ENCODE results near the gene TASP1. TPM values are rescaled to one million over a fixed set of nuclear protein-coding genes. Genes with fewer than 3 reads are reported as not detected.

TASP1 gene, protein sequence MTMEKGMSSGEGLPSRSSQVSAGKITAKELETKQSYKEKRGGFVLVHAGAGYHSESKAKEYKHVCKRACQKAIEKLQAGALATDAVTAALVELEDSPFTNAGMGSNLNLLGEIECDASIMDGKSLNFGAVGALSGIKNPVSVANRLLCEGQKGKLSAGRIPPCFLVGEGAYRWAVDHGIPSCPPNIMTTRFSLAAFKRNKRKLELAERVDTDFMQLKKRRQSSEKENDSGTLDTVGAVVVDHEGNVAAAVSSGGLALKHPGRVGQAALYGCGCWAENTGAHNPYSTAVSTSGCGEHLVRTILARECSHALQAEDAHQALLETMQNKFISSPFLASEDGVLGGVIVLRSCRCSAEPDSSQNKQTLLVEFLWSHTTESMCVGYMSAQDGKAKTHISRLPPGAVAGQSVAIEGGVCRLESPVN
- total RNA-seq = 10 to 100 TPM; 15.5 to 22.3 (median 16.3) TPM
- 21.4 TPM for total RNA-seq (2013)

DNA sequence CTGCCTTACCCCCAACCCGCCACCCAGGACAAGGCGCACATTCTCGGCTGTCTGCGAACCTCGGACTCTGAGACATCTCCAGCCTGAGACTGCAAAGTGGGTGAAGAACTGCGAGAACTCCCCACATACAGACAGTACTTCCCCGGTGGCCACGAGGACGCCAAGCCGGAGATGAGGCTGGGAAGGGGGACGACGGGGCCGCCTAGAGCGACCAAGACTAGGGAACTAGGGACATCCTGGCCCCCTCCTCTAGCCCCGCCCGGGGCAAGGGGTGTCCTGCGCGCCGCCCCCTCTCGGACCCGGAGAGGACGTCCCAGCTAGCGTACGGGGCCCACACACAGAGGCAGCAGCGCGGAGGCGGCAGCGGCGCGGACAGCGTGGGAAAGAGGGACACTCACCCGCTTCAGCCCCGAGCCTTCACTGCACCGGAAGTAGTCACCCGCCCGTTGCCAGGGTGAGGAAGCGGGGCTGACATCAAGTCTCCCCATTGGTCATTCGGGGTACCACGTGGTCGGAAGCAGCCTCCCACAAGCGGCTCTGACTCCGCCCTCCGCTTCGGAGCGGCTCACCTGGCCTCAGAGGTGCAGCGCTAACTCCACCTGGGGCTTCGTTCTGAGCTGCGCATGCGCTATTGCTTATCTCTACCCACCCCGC is at the start of gene TASP1:
TSS of gene TASP1 (minus strand) at position 437 of the 654 bp plus-strand sequence. CDS start 8,854 bp downstream, outside the sequence.
- under 1% methylated on average over 49 of the region's 50 CpGs for WGBS (ENCODE audit: insufficient coverage)

DNA sequence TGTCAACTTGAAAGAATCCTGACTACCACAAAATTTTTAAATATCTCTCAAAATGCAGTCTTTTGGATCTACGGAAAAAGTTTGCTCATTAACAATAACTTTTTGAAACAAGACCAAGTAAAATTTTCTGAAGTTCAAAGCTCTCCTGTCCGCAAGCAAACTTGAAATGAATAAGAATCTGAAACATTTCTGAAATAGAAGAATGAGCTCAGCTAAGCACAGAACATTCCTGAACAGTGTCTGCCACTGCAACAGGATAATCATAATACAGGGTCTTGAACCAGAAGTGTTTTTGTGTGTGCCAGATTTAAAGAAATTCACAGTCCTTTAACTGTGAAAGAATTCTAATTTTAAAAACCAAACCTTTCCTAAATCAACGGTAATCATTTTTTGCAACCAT is 49.1 kb upstream of the TASP1 start:
- H3K27ac ChIP-seq (ENCODE audit: low read length) = no peak overlapping the region
- 85% methylated on average over 3 of the region's 3 CpGs for WGBS (ENCODE audit: insufficient coverage)
- TF ChIP-seq, protein P1, sequence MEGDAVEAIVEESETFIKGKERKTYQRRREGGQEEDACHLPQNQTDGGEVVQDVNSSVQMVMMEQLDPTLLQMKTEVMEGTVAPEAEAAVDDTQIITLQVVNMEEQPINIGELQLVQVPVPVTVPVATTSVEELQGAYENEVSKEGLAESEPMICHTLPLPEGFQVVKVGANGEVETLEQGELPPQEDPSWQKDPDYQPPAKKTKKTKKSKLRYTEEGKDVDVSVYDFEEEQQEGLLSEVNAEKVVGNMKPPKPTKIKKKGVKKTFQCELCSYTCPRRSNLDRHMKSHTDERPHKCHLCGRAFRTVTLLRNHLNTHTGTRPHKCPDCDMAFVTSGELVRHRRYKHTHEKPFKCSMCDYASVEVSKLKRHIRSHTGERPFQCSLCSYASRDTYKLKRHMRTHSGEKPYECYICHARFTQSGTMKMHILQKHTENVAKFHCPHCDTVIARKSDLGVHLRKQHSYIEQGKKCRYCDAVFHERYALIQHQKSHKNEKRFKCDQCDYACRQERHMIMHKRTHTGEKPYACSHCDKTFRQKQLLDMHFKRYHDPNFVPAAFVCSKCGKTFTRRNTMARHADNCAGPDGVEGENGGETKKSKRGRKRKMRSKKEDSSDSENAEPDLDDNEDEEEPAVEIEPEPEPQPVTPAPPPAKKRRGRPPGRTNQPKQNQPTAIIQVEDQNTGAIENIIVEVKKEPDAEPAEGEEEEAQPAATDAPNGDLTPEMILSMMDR (IDR thresholded peaks at IDR 0.05) = no peak
- H3K9me3 Mint-ChIP-seq = peaks cover 0 to 2% of the 10 kb centered on the region in 2 donors
- H3K36me3 Mint-ChIP-seq = no peaks in the 10 kb centered on the region
- H3K4me1 ChIP-seq (ENCODE audit: control insufficient read depth, insufficient read depth, low read length) = peaks cover 4% of the 10 kb centered on the region
- ATAC-seq (no peak), DNase-seq (no peak)
- H3K27me3 ChIP-seq (ENCODE audit: control insufficient read depth, insufficient read depth, low read length) = no peaks in the 10 kb centered on the region
- H3K36me3 ChIP-seq (ENCODE audit: control insufficient read depth, insufficient read depth, low read length) = no peaks in the 10 kb centered on the region
- H3K27ac Mint-ChIP-seq = no peak overlapping the region
- H3K4me3 Mint-ChIP-seq = no peak overlapping the region
- intact Hi-C loops (cut with micrococcal nuclease) = no loop called here
- H3K27me3 Mint-ChIP-seq (ENCODE audit: low read depth in 2 of 2) = peaks cover 11 to 15% of the 10 kb centered on the region in 2 donors
- peaks cover 0 to 8% of the 10 kb centered on the region in 2 donors for H3K4me1 Mint-ChIP-seq
- no peaks in the 10 kb centered on the region for H3K9me3 ChIP-seq (ENCODE audit: control insufficient read depth, insufficient read depth, low read length)
- H3K4me3 ChIP-seq (ENCODE audit: low read length) = no peak overlapping the region

More for the DNA sequence above, at the start of gene TASP1:
- TF ChIP-seq, protein P1 (IDR thresholded peaks at IDR 0.05) = no peak
- peak within 1 kb of the TSS; percentile 70 for H3K27ac ChIP-seq (ENCODE audit: low read length)
- H3K4me1 Mint-ChIP-seq = peaks cover 14 to 29% of the 10 kb centered on the region in 2 donors
- peaks cover 9% of the 10 kb centered on the region for H3K4me1 ChIP-seq (ENCODE audit: control insufficient read depth, insufficient read depth, low read length)
- peaks cover 10 to 11% of the 10 kb centered on the region in 2 donors for H3K27me3 Mint-ChIP-seq (ENCODE audit: low read depth in 2 of 2)
- no peaks in the 10 kb centered on the region for H3K27me3 ChIP-seq (ENCODE audit: control insufficient read depth, insufficient read depth, low read length)
- H3K27ac Mint-ChIP-seq = peak within 1 kb of the TSS; percentile 83 to 94
- no peaks in the 10 kb centered on the region for H3K36me3 Mint-ChIP-seq
- H3K4me3 Mint-ChIP-seq = peak within 1 kb of the TSS; percentile 90
- ATAC-seq = peak; percentile 97 to 99 (median 98)
- no peaks in the 10 kb centered on the region for H3K9me3 ChIP-seq (ENCODE audit: control insufficient read depth, insufficient read depth, low read length)
- no peaks in the 10 kb centered on the region for H3K36me3 ChIP-seq (ENCODE audit: control insufficient read depth, insufficient read depth, low read length)
- DNase-seq = peak; percentile 94 to 99
- intact Hi-C loops (cut with micrococcal nuclease) = loop anchor here (5.0 kb wide), 1 partner anchor 144 kb away; the partner anchor contains the start of gene ESF1
- H3K9me3 Mint-ChIP-seq = no peaks in the 10 kb centered on the region
- peak within 1 kb of the TSS; percentile 84 for H3K4me3 ChIP-seq (ENCODE audit: low read length)

DNA sequence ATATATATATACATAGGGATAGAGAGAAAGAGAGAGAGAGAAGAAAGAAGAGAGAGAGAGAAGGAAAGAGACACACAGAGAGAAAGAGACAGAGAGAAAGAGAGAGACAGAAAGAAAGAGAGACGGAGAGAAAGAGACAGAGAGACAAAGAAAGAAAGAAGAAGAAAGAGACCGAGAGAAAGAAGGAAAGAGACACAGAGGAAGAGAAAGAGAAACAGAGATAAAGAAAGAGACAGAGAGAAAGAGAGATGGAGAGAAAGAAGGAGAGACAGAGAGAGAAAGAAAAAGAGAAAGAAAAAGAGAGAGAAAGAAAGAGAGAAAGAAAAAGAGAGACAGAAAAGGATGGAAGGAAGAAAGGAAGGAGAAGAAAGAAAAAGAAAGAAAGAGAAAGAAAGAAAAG is 46.9 kb upstream of the TASP1 start:
- Mint-ChIP-seq H3K36me3 (no peaks in the 10 kb centered on the region), H3K4me1 (peaks cover 0 to 8% of the 10 kb centered on the region in 2 donors), H3K4me3 (no peak overlapping the region), H3K27me3 (ENCODE audit: low read depth in 2 of 2) (peaks cover 8 to 15% of the 10 kb centered on the region in 2 donors), H3K27ac (no peak overlapping the region), H3K9me3 (no peaks in the 10 kb centered on the region)
- no peaks in the 10 kb centered on the region for H3K27me3 ChIP-seq (ENCODE audit: control insufficient read depth, insufficient read depth, low read length)
- no peak overlapping the region for H3K4me3 ChIP-seq (ENCODE audit: low read length)
- no peaks in the 10 kb centered on the region for H3K9me3 ChIP-seq (ENCODE audit: control insufficient read depth, insufficient read depth, low read length)
- 89% methylated on average over 2 of the region's 2 CpGs for WGBS (ENCODE audit: insufficient coverage)
- intact Hi-C loops (cut with micrococcal nuclease) = no loop called here
- ATAC-seq (no peak), DNase-seq (no peak)
- TF ChIP-seq, protein P1 (IDR thresholded peaks at IDR 0.05) = peak; percentile 25
- H3K36me3 ChIP-seq (ENCODE audit: control insufficient read depth, insufficient read depth, low read length) = no peaks in the 10 kb centered on the region
- H3K27ac ChIP-seq (ENCODE audit: low read length) = no peak overlapping the region
- H3K4me1 ChIP-seq (ENCODE audit: control insufficient read depth, insufficient read depth, low read length) = peaks cover 4% of the 10 kb centered on the region

Data from natural killer cell (primary cell).